ENCODE results near the gene TAMALIN. TPM values are rescaled to one million over a fixed set of nuclear protein-coding genes. Genes with fewer than 3 reads are reported as not detected.

TAMALIN gene
- total and polyA plus RNA-seq, 2 donors from 2014 or later = 22.3 to 52.3 TPM

DNA sequence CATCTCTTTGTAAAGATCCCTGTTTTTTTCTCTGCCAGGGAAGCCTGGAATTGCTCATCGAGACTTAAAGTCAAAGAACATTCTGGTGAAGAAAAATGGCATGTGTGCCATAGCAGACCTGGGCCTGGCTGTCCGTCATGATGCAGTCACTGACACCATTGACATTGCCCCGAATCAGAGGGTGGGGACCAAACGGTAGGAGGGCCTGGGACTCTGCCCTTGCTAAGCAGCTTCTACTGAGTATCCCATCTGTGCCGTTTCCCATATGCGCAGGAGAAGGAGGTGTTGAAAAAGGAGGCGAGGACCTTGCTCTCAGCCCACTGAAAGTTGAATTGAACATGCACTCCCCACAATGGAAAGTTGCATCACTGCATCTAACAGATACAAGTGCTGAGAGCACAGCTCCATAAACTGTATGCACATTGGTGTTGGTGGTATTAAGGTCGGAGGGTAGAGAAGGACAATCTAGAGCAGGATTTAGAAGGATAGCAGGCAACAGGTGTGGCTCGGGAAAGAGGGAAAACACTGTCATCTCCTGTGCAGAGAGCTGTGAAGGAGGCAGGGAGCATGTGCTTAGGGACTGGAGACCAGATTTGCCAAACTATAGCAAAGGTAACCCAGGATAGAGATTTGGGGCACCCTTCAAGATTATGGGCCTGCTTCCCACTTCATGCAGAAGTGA lies 21.5 kb upstream of the TAMALIN start:
- TF ChIP-seq, protein P1, sequence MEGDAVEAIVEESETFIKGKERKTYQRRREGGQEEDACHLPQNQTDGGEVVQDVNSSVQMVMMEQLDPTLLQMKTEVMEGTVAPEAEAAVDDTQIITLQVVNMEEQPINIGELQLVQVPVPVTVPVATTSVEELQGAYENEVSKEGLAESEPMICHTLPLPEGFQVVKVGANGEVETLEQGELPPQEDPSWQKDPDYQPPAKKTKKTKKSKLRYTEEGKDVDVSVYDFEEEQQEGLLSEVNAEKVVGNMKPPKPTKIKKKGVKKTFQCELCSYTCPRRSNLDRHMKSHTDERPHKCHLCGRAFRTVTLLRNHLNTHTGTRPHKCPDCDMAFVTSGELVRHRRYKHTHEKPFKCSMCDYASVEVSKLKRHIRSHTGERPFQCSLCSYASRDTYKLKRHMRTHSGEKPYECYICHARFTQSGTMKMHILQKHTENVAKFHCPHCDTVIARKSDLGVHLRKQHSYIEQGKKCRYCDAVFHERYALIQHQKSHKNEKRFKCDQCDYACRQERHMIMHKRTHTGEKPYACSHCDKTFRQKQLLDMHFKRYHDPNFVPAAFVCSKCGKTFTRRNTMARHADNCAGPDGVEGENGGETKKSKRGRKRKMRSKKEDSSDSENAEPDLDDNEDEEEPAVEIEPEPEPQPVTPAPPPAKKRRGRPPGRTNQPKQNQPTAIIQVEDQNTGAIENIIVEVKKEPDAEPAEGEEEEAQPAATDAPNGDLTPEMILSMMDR (IDR thresholded peaks at IDR 0.05; ENCODE audit: borderline replicate concordance, extremely low read depth, insufficient read depth) = no peak
- Histone ChIP-seq H3K9ac (ENCODE audit: low read length in 3 of 3) (no peak overlapping the region), H3K27ac (ENCODE audit: low read depth in 2 of 2, low read length in 2 of 2) (no peak overlapping the region), H3K27me3 (ENCODE audit: control insufficient read depth, insufficient read depth, low read length) (no peaks in the 10 kb centered on the region), H3K36me3 (ENCODE audit: control insufficient read depth in 2 of 3, insufficient read depth in 3 of 3, low read length in 3 of 3) (peaks cover 6 to 65% (median 31%) of the 10 kb centered on the region in 3 donors), H3K4me3 (ENCODE audit: low read length in 3 of 3) (no peak overlapping the region), H3K9me3 (ENCODE audit: control insufficient read depth in 2 of 3, insufficient read depth in 1 of 3, low read length in 3 of 3) (no peaks in the 10 kb centered on the region), H3K4me1 (ENCODE audit: control insufficient read depth in 2 of 3, insufficient read depth in 2 of 3, low read depth in 1 of 3, low read length in 3 of 3) (peaks cover 0 to 3% (median 1%) of the 10 kb centered on the region in 3 donors)
- DNase-seq = no peak
- no peak for FAIRE-seq
- intact Hi-C loops (cut with DNase I) = loop anchor here (10.0 kb wide), 1 partner anchor 90 kb away; no protein-coding TSS in a partner anchor

DNA sequence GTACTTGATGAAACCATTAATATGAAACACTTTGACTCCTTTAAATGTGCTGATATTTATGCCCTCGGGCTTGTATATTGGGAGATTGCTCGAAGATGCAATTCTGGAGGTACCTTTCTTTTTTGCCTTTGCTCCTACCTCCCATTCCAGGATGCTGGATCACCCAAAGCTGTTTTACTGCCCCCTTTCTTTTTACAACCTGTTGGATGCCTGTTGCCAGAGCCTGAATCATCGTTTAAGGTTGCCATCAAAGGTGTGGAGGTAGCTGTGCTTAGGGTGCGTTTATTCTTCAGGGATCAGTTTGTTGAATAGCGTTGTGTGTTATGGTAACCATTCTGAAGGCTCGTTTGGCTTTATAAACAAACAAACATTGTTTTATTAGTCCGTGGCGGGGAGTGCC lies 19.9 kb upstream of the TAMALIN start:
- H3K36me3 ChIP-seq (ENCODE audit: control insufficient read depth in 2 of 3, insufficient read depth in 3 of 3, low read length in 3 of 3) = peaks cover 6 to 68% (median 31%) of the 10 kb centered on the region in 3 donors
- TF ChIP-seq, protein P1 (IDR thresholded peaks at IDR 0.05; ENCODE audit: borderline replicate concordance, extremely low read depth, insufficient read depth) = no peak
- H3K9me3 ChIP-seq (ENCODE audit: control insufficient read depth in 2 of 3, insufficient read depth in 1 of 3, low read length in 3 of 3) = no peaks in the 10 kb centered on the region
- no peaks in the 10 kb centered on the region for H3K27me3 ChIP-seq (ENCODE audit: control insufficient read depth, insufficient read depth, low read length)
- H3K9ac ChIP-seq (ENCODE audit: low read length in 3 of 3) = no peak overlapping the region
- FAIRE-seq (no peak), DNase-seq (no peak)
- intact Hi-C loops (cut with DNase I) = loop anchor here (10.0 kb wide), 1 partner anchor 92 kb away; no protein-coding TSS in a partner anchor
- H3K4me3 ChIP-seq (ENCODE audit: low read length in 3 of 3) = no peak overlapping the region
- H3K27ac ChIP-seq (ENCODE audit: low read depth in 2 of 2, low read length in 2 of 2) = no peak overlapping the region
- no peaks in the 10 kb centered on the region for H3K4me1 ChIP-seq (ENCODE audit: control insufficient read depth in 2 of 3, insufficient read depth in 2 of 3, low read depth in 1 of 3, low read length in 3 of 3)

DNA sequence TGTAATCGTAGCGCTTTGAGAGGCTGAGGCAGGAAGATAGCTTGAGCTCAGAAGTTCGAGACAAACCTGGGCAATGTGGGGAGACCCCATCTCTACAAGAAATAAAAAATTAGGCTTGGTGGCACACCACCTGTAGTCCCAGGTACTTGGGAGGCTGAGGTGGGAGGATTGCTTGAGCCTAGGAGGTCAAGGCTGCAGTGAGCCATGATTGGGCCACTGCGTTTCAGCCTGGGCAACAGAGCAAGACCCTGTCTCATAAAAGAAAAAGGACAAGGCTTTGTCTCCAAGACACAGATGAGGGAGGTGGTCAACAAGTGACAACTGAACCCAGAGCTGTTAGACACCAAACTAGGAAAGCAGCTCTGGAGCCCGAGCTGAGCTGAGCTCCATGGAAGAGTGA lies 14.5 kb upstream of the TAMALIN start:
- Histone ChIP-seq H3K27me3 (ENCODE audit: control insufficient read depth, insufficient read depth, low read length) (no peaks in the 10 kb centered on the region), H3K4me1 (ENCODE audit: control insufficient read depth in 2 of 3, insufficient read depth in 2 of 3, low read depth in 1 of 3, low read length in 3 of 3) (no peaks in the 10 kb centered on the region), H3K9me3 (ENCODE audit: control insufficient read depth in 2 of 3, insufficient read depth in 1 of 3, low read length in 3 of 3) (no peaks in the 10 kb centered on the region), H3K27ac (ENCODE audit: low read depth in 2 of 2, low read length in 2 of 2) (no peak overlapping the region), H3K9ac (ENCODE audit: low read length in 3 of 3) (no peak overlapping the region), H3K36me3 (ENCODE audit: control insufficient read depth in 2 of 3, insufficient read depth in 3 of 3, low read length in 3 of 3) (peaks cover 6 to 47% (median 40%) of the 10 kb centered on the region in 3 donors), H3K4me3 (ENCODE audit: low read length in 3 of 3) (no peak overlapping the region)
- intact Hi-C loops (cut with DNase I) = no loop called here
- TF ChIP-seq, protein P1 (IDR thresholded peaks at IDR 0.05; ENCODE audit: borderline replicate concordance, extremely low read depth, insufficient read depth) = no peak
- no peak for FAIRE-seq
- DNase-seq = no peak

DNA sequence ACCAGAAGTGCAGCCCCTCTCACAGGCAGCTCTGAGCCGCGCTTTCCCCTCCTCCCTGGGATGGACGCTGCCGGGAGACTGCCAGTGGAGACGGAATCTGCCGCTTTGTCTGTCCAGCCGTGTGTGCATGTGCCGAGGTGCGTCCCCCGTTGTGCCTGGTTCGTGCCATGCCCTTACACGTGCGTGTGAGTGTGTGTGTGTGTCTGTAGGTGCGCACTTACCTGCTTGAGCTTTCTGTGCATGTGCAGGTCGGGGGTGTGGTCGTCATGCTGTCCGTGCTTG lies 12.3 kb upstream of the TAMALIN start:
- H3K9ac ChIP-seq (ENCODE audit: low read length in 3 of 3) = no peak overlapping the region
- H3K9me3 ChIP-seq (ENCODE audit: control insufficient read depth in 2 of 3, insufficient read depth in 1 of 3, low read length in 3 of 3) = no peaks in the 10 kb centered on the region
- peaks cover 6 to 50% (median 44%) of the 10 kb centered on the region in 3 donors for H3K36me3 ChIP-seq (ENCODE audit: control insufficient read depth in 2 of 3, insufficient read depth in 3 of 3, low read length in 3 of 3)
- H3K4me1 ChIP-seq (ENCODE audit: control insufficient read depth in 2 of 3, insufficient read depth in 2 of 3, low read depth in 1 of 3, low read length in 3 of 3) = no peaks in the 10 kb centered on the region
- no peak overlapping the region for H3K4me3 ChIP-seq (ENCODE audit: low read length in 3 of 3)
- DNase-seq (no peak), FAIRE-seq (no peak)
- intact Hi-C loops (cut with DNase I) = no loop called here
- H3K27me3 ChIP-seq (ENCODE audit: control insufficient read depth, insufficient read depth, low read length) = no peaks in the 10 kb centered on the region
- TF ChIP-seq, protein P1 (IDR thresholded peaks at IDR 0.05; ENCODE audit: borderline replicate concordance, extremely low read depth, insufficient read depth) = no peak
- no peak overlapping the region for H3K27ac ChIP-seq (ENCODE audit: low read depth in 2 of 2, low read length in 2 of 2)
